HEK293 (cell line): ENCODE data around the gene RAB1A.

Experiments used
- CTCF ChIA-PET: fragments of 350-600 bp; formaldehyde crosslinking; extraction: SDS; loops from one replicate; lab custom pipeline; 2021; ENCODE audit warnings: antibody characterized with exemption; lab: Yijun Ruan, JAX
- POLR2A ChIA-PET: fragments of 300-600 bp; formaldehyde crosslinking; extraction: SDS; loops from one replicate; lab custom pipeline; 2020; ENCODE audit warnings: antibody characterized with exemption, inconsistent platforms; lab: Yijun Ruan, JAX
- H3K27ac ChIP-seq: fragments of 200-500 bp; sonication (Bioruptor generic); 2 replicates; pipeline ENCODE4 v1.5.1; 2014; ENCODE audit warnings: low read depth, low read length, control low read depth, inconsistent platforms; ENCODE audit errors: extremely low read depth
- H3K36me3 ChIP-seq, 2 experiments: fragments of 200-500 bp in 1 of 2; sonication (Bioruptor generic) in 1 of 2; 1 replicate in 1 of 2; 2 replicates in 1 of 2; pipeline ENCODE4 v1.5.1; 2014 to 2017; ENCODE audit warnings: inconsistent platforms in 2 of 2, low read length in 2 of 2; ENCODE audit not compliant: control insufficient read depth in 2 of 2, insufficient read depth in 1 of 2
- H3K4me1 ChIP-seq: fragments of 200-500 bp; sonication (Bioruptor generic); 2 replicates; pipeline ENCODE4 v1.5.1; 2014; ENCODE audit warnings: mild to moderate bottlenecking, low read length, inconsistent platforms; ENCODE audit not compliant: control insufficient read depth, insufficient read depth
- H3K4me3 ChIP-seq: 2 replicates; pipeline ENCODE4 v1.5.1; 2011; ENCODE audit warnings: low read depth, mild to moderate bottlenecking, control low read depth, low read length, moderate library complexity
- H3K9me3 ChIP-seq: fragments of 200-500 bp; sonication (Bioruptor generic); 2 replicates; pipeline ENCODE4 v1.5.1; 2014; ENCODE audit warnings: low read depth, low read length, inconsistent platforms; ENCODE audit not compliant: control insufficient read depth, insufficient read depth
- OSR2 ChIP-seq: fragments of 450-650 bp; formaldehyde crosslinking; IDR thresholded peaks from 2 replicates; pipeline ENCODE4 v1.5.1; 2016; ENCODE audit warnings: missing biosample characterization, missing genetic modification characterization
- PRDM2 ChIP-seq: fragments of 450-650 bp; formaldehyde crosslinking; IDR thresholded peaks from 2 replicates; pipeline ENCODE4 v1.5.1; 2016; ENCODE audit warnings: missing biosample characterization, missing genetic modification characterization, borderline replicate concordance
- PRDM6 ChIP-seq: fragments of 450-650 bp; formaldehyde crosslinking; IDR thresholded peaks from 2 replicates; pipeline ENCODE4 v1.5.1; 2017; ENCODE audit warnings: missing biosample characterization, missing genetic modification characterization
- SCRT1 ChIP-seq: fragments of 450-650 bp; formaldehyde crosslinking; IDR thresholded peaks from 2 replicates; pipeline ENCODE4 v1.5.1; 2016; ENCODE audit warnings: missing biosample characterization, missing genetic modification characterization, borderline replicate concordance
- SCRT2 ChIP-seq: fragments of 450-650 bp; formaldehyde crosslinking; IDR thresholded peaks from 2 replicates; pipeline ENCODE4 v1.5.1; 2016; ENCODE audit warnings: missing biosample characterization, missing genetic modification characterization
- SETDB1 ChIP-seq: IDR thresholded peaks from one replicate; pipeline ENCODE4 v1.6.1; 2017; ENCODE audit warnings: mild to moderate bottlenecking, low read length, moderate library complexity, mixed read lengths; ENCODE audit not compliant: insufficient read length
- WT1 ChIP-seq: fragments of 450-650 bp; formaldehyde crosslinking; IDR thresholded peaks from 2 replicates; pipeline ENCODE4 v1.5.1; 2016; ENCODE audit warnings: missing biosample characterization, missing genetic modification characterization
- YY1 ChIP-seq: fragments of 450-650 bp; formaldehyde crosslinking; IDR thresholded peaks from 2 replicates; pipeline ENCODE4 v1.5.1; 2018; ENCODE audit warnings: missing biosample characterization, missing genetic modification characterization
- ZNF132 ChIP-seq: fragments of 450-650 bp; formaldehyde crosslinking; IDR thresholded peaks from 2 replicates; pipeline ENCODE4 v1.5.1; 2017; ENCODE audit warnings: missing biosample characterization, missing genetic modification characterization, borderline replicate concordance
- ZNF133 ChIP-seq: fragments of 450-650 bp; formaldehyde crosslinking; IDR thresholded peaks from 2 replicates; pipeline ENCODE4 v1.5.1; 2016; ENCODE audit warnings: missing biosample characterization, missing genetic modification characterization
- ZNF24 ChIP-seq: fragments of 450-650 bp; formaldehyde crosslinking; IDR thresholded peaks from 2 replicates; pipeline ENCODE4 v1.5.1; 2016; ENCODE audit warnings: missing biosample characterization, missing genetic modification characterization
- ZNF266 ChIP-seq: fragments of 450-650 bp; formaldehyde crosslinking; IDR thresholded peaks from 2 replicates; pipeline ENCODE4 v1.5.1; 2016; ENCODE audit warnings: missing biosample characterization, missing genetic modification characterization, low read depth
- ZNF274 ChIP-seq, 2 experiments: fragments of 200-500 bp in 1 of 2; fragments of 450-650 bp in 1 of 2; sonication (Bioruptor generic) in 1 of 2; formaldehyde crosslinking in 1 of 2; IDR thresholded peaks; 2 replicates each; pipeline versions ENCODE4 v1.5.1 to v1.6.1; 2014 to 2016; ENCODE audit warnings: borderline replicate concordance in 1 of 2, inconsistent platforms in 1 of 2, low read length in 1 of 2, missing biosample characterization in 1 of 2, missing genetic modification characterization in 1 of 2
- ZNF510 ChIP-seq: fragments of 450-650 bp; formaldehyde crosslinking; IDR thresholded peaks from 2 replicates; pipeline ENCODE4 v1.5.1; 2018; ENCODE audit warnings: mild to moderate bottlenecking, missing genetic modification characterization, missing biosample characterization; ENCODE audit not compliant: insufficient replicate concordance
- ZNF558 ChIP-seq: fragments of 450-650 bp; formaldehyde crosslinking; IDR thresholded peaks from 2 replicates; pipeline ENCODE4 v1.5.1; 2016; ENCODE audit warnings: missing biosample characterization, missing genetic modification characterization
- ZNF658 ChIP-seq: fragments of 450-650 bp; formaldehyde crosslinking; IDR thresholded peaks from 2 replicates; pipeline ENCODE4; 2016; ENCODE audit warnings: missing biosample characterization, missing genetic modification characterization
- ZNF792 ChIP-seq: fragments of 450-650 bp; formaldehyde crosslinking; IDR thresholded peaks from 2 replicates; pipeline ENCODE4 v1.5.1; 2016; ENCODE audit warnings: missing biosample characterization, missing genetic modification characterization
- TF ChIP-seq, protein P1 (sequence below): fragments of 450-650 bp; formaldehyde crosslinking; IDR thresholded peaks from 2 replicates; pipeline ENCODE4 v1.5.1; 2016; ENCODE audit warnings: missing biosample characterization, missing genetic modification characterization

RAB1A gene

DNA sequence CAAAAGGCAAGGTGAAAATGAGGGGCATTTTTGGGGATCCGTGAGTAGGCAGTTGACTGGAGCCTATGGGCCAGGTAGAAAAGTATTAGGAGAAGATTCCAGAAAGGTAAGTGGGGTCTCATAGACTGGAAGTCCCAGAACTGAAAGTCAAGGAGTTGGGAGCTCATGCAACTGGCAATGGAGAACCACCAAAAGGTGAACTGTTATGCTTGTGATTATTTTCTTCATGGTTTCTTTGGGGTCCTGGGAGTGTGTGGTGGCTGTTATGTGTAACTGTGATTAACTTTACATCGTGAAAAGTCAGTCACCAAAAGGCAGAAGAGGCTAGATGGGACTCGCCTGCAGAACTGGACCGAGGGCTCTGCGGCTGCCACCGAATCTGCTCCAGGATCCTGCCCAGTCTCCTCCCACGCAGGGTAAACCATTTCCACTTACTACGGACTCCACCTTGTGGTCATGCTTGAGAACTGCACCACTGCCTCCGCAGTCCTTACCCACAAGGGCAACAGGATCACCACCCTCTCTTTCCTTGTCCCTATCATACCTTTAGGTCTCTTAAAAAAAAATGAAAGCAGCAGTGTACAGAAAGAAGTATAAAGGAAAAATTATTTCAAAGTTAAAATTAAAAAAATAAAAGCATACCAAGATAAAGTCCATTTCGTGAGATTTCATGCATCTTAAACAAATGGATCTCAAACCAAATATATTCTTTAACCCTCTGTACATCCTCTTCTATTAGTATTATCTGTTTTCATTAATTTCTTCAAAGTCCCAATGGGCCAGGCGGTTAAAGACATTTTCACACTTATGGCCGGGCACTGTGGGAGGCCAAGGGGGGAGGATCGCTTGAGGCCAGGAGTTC, 89.3 kb downstream of the RAB1A start (continued):
- TF ChIP-seq PRDM6 (tag by site-specific recombination) (no peak), OSR2 (tag by site-specific recombination) (no peak), YY1 (tag by site-specific recombination) (no peak), ZNF558 (no peak), ZNF510 (no peak), WT1 (tag by site-specific recombination) (no peak), ZNF792 (tag by site-specific recombination) (no peak), ZNF24 (no peak)
- TF ChIP-seq, protein P1, sequence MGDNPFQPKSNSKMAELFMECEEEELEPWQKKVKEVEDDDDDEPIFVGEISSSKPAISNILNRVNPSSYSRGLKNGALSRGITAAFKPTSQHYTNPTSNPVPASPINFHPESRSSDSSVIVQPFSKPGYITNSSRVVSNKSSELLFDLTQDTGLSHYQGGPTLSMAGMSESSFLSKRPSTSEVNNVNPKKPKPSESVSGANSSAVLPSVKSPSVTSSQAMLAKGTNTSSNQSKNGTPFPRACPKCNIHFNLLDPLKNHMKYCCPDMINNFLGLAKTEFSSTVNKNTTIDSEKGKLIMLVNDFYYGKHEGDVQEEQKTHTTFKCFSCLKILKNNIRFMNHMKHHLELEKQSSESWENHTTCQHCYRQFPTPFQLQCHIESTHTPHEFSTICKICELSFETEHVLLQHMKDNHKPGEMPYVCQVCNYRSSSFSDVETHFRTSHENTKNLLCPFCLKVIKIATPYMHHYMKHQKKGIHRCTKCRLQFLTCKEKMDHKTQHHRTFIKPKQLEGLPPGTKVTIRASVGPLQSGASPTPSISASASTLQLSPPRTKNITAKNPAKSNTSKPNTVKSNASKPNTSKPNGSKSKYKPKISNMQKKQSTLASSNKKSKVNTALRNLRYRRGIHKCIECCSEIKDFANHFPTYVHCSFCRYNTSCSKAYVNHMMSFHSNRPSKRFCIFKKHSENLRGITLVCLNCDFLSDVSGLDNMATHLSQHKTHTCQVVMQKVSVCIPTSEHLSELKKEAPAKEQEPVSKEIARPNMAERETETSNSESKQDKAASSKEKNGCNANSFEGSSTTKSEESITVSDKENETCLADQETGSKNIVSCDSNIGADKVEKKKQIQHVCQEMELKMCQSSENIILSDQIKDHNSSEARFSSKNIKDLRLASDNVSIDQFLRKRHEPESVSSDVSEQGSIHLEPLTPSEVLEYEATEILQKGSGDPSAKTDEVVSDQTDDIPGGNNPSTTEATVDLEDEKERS (tag by site-specific recombination) = no peak

- H3K27ac ChIP-seq = no peak overlapping the region
- ChIA-PET POLR2A (no interaction called here), CTCF (interaction anchor here (0.6 to 1.9 kb wide), 13 partner anchors 9 to 445 kb away, joined by 3 to 15 read pairs (median 4); no protein-coding TSS in a partner anchor)
- H3K4me3 ChIP-seq = no peak overlapping the region
- H3K36me3 ChIP-seq = peaks cover 14 to 19% of the 10 kb centered on the region in 2 experiments; a peak in 2 of 3 replicates
- H3K9me3 ChIP-seq = no peaks in the 10 kb centered on the region
- TF ChIP-seq SCRT2 (tag by site-specific recombination) (no peak), SETDB1 (no peak)
- TF ChIP-seq, all 188 proteins: peak for 0
- H3K4me1 ChIP-seq = no peaks in the 10 kb centered on the region
These were observed 90.3 kb downstream of the RAB1A start for GRCh38 chr2:65039640-65040039.

- H3K4me1 ChIP-seq = peaks cover 4% of the 10 kb centered on the region
- no peak overlapping the region for H3K4me3 ChIP-seq
- H3K36me3 ChIP-seq = peaks cover 8 to 14% of the 10 kb centered on the region in 2 experiments; a peak in 2 of 3 replicates
- ChIA-PET CTCF (interaction anchor here (0.6 to 0.9 kb wide), 4 partner anchors 15 to 230 kb away, joined by 3 to 4 read pairs (median 3); no protein-coding TSS in a partner anchor), POLR2A (no interaction called here)
- no peaks in the 10 kb centered on the region for H3K9me3 ChIP-seq
- no peak overlapping the region for H3K27ac ChIP-seq
- TF ChIP-seq ZNF274 (IDR thresholded peaks at IDR 0.05; ENCODE audit: low read length) (no peak), ZNF274 (tag by site-specific recombination; IDR thresholded peaks at IDR 0.05; ENCODE audit: borderline replicate concordance) (no peak), ZNF133 (peak; percentile 71), ZNF658 (no peak), PRDM2 (tag by site-specific recombination) (no peak), ZNF266 (tag by site-specific recombination) (no peak), ZNF132 (tag by site-specific recombination) (no peak), SCRT1 (no peak)
These were observed 92.7 kb downstream of the RAB1A start for GRCh38 chr2:65037178-65037577.
